Limb (tissue), 2 donors: ENCODE results near the gene CERKL.
A peak's percentile ranks its signal among the peaks of the same experiment; 100 is the strongest.
"Not testable (repeated sequence)": the region's sequence is repeated elsewhere in the genome, so short reads cannot be mapped to it uniquely, and the experiment has no call there.

ENCODE experiments used
- DNase-seq, 2 donors: peaks; one replicate each; pipeline ENCODE4 v3.0.0-alpha.2; 2016; ENCODE audit errors: extremely low spot score in 2 of 2

The CERKL gene, protein sequence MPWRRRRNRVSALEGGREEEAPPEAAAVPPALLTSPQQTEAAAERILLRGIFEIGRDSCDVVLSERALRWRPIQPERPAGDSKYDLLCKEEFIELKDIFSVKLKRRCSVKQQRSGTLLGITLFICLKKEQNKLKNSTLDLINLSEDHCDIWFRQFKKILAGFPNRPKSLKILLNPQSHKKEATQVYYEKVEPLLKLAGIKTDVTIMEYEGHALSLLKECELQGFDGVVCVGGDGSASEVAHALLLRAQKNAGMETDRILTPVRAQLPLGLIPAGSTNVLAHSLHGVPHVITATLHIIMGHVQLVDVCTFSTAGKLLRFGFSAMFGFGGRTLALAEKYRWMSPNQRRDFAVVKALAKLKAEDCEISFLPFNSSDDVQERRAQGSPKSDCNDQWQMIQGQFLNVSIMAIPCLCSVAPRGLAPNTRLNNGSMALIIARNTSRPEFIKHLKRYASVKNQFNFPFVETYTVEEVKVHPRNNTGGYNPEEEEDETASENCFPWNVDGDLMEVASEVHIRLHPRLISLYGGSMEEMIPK

DNA sequence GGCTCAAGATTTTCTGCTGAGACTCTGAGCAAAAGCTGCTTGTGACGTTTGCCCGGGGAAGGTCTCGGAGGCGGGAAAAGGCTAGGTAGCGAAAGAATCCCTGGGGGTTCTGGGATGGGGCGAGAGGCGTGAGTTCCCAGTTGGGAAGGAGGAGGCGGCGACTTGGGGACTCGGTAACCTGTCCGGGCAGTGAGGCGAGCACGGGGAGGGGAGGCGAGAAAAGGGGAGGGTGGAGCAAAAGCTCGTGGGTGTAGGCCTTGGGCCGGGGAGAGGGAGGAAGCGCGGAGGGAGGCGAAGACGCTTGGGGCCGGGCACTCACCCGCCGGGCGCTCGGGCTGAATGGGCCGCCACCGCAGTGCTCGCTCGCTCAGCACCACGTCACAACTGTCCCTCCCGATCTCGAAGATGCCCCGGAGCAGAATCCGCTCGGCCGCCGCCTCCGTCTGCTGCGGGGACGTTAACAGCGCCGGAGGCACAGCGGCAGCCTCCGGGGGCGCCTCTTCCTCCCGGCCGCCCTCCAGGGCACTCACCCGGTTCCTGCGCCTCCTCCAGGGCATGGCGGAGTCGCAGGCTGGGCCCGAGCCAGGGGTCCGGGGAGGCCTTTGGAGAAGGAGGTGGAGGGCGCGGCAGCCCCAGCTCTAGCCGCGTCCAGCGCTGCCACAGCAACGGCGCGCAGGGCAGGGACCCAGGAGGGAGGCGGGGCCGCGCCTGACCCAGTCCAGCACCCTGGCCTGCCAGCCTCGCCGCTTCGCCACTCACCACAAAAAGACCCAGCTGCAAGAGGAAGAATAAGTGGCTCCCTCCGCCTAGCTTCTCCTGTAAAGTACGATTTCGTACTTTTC is at the start of gene CERKL:
Gene CERKL (minus strand): TSS at position 656 of the 842 bp plus-strand sequence. CDS start 99 bp downstream, at position 557.
- DNase-seq: peak in 1 of 2 donors; percentile 58

DNA sequence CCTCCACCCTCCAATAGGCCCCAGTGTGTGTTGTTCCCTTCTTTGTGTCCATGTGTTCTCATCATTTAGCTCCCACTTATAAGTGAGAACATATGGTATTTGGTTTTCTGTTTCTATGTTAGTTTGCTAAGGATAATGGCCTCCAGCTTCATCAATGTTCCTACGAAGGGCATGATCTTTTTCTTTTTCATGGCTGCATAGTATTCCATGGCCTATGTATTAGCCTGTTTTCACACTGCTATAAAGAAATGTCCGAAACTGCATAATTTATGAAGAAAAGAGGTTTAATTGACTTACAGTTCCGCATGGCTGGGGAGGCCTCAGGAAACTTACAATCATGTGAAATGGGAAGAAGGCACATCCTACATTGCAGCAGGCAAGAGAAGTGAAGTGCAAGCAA is 45.6 kb upstream of the CERKL start:
- DNase-seq: not testable (repeated sequence)

DNA sequence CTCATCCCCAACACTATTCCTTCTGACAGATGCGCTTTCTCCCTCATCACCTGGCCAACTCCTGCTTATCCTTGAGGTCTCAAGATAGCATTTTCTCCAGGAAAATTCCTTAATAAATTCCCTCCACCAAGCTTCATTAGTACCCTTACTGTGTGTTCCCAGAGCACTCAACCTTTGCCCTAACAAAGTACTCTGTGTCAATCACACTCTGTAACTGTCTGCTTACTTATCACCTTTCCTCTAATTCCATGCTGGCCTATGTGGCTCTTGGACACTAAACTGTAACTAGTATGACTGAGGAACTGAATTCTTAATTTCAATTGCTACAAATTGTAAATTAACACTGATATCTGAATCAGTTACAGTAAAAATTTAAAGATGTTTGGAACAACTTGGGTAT is 41.3 kb upstream of the CERKL start:
- DNase-seq: no peak

DNA sequence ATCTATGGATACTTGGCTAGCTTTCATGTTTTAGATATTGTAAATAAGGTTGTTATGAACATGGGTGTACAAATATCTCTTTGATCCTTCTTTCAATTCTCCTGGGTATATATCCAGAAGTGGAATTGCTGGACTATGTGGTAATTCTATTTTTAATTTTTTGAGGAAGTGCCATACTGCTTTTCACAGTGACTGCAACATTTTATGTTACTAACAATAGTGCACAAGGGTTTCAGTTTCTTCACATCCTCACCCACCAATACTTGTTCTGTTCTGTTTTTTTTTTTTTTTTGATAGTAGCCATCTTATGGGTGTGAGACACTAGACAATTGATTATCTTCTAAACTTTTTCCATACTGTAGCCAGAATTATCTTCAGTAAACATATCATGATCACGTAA is 40.7 kb upstream of the CERKL start:
- DNase-seq: no peak

DNA sequence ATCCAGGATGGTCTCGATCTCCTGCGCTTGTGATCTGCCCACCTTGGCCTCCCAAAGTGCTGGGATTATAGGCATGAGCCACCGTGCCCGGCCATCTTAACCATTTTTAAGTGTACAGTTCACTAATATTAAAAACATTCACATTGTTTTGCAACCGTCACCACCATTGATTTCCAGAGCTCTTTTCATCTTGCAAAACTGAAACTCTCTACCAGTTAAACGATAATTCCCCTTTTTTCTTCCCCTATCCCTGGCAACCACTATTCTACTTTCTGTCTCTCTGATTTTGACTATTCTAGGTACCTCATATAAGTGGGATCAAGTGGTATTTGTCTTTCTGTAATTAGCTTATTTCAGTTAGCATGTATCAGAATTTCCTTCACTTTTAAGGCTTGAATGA is 40.2 kb upstream of the CERKL start:
- no peak for DNase-seq

DNA sequence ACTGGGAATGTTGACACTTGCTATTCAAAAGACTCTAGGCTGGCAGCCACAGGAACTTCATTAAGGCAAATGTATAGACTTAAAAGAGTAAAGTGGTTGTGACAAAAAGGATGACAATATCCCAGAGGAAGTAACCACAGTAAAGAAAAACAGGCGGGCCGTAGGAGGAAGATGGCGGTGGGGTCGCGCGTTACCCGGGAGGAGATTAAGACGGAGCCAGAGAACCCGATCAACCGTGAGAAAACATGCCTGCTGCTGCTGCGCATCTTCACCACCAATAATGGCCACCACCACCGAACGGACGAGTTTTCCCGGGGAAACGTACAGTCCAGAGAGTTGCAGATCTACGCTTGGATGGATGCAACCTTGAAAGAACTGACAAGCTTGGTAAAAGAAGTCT is 37.4 kb upstream of the CERKL start:
- DNase-seq: no peak

DNA sequence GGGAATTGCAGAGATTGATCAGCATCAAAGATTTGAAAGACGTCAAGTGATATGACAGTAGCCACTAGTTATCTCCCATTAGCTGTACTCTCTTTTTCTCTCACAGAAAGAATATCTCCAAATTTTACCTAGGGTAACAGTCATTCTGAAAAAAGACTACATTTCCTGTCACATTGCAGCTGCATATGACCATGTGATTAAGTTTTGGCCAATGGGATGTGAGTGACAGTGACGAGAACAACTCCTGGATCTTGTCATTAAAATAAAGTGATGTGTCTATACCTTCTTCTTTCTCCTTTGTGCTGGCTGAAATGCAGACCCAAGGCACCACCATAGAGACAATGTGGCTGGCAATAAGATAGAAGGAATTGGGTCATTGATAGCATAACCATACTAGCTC is 34.0 kb upstream of the CERKL start:
- no peak for DNase-seq

DNA sequence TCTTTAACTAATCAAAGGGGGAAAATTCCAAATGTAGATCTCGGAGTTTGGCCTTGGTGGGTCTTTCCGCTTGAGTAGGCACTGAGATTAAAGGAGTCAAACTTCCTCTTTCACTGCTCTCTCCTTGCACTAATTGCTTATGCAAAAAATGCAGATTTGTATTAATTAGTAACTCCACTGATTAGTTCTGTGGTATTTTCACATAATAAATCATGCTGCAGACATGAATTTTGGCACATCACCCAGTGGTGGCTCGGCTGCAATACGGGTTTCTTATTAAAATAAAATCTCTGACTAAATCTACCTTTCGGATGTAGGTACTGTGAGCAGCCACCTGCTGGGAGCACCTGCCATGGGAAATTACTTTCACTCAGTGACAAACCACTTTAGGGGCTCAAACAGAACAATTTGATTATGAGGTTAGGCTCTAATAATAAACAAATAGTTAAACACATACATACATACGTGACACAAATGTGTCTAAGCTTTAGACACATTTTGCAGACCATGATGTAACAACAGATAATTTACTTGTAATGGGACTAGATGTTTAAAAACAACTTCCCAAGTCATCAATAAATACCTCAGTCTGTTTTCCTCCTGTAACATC is 29.8 kb upstream of the CERKL start:
- DNase-seq: no peak

DNA sequence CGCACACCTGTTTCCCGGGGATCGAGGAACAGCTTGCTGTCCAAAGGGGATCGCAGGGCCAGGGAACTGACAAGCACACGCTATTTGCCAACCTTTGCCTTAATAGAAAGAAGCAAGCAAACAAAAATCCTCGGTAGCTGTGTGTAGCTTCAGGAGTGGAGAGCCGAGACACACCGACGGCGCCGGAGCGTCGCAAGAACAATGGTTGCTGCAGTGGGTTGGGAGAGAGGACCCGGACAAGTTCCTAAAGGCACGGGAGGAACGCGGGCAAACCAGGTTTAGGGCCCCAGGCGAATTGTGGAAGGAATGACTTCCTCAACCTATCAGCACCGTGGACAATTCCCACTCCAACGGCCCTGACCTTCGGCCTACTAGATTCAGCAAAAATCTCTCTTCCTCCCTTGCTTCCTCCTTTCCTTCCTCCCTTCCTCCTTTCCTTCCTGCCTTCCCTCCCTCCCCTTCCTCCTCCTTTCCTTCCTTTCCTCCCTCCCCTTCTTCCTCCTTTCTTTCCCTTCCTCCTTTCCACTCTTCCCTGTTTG is 28.3 kb upstream of the CERKL start:
- DNase-seq: peak in 1 of 2 donors; percentile 46

DNA sequence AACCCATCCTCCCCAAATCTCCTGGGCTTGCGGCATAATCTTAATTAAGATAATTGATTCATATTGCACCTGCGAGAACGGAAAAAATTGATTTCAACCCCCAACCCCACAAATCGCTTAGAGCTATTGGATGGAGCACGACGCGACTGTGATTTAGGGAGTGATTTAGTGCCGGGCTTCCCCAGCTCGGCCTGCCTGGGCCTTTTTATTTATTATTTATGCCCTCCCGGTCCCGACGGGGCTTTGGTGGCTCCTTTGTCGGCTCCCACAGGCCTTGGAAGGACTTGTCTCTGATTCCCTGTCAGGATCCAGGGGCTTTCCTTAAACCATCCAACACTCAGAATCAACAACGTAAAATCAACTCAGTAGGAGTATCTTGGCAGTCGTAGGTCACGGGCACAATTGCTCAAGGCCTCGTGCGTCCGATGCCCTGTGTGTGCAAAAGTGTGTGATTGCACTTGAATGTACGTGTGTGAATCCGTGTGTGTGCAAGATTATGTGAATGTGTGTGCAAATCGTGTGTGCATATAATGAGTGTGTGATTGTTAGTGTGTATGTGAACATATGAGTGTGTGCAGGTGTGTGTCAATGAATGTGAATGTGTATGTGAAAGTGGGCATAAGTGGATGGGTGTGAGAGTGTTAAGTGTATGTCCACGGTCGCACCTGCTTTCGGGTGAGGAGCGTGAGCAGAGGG is 27.7 kb upstream of the CERKL start:
- DNase-seq: peak in 1 of 2 donors; percentile 42

DNA sequence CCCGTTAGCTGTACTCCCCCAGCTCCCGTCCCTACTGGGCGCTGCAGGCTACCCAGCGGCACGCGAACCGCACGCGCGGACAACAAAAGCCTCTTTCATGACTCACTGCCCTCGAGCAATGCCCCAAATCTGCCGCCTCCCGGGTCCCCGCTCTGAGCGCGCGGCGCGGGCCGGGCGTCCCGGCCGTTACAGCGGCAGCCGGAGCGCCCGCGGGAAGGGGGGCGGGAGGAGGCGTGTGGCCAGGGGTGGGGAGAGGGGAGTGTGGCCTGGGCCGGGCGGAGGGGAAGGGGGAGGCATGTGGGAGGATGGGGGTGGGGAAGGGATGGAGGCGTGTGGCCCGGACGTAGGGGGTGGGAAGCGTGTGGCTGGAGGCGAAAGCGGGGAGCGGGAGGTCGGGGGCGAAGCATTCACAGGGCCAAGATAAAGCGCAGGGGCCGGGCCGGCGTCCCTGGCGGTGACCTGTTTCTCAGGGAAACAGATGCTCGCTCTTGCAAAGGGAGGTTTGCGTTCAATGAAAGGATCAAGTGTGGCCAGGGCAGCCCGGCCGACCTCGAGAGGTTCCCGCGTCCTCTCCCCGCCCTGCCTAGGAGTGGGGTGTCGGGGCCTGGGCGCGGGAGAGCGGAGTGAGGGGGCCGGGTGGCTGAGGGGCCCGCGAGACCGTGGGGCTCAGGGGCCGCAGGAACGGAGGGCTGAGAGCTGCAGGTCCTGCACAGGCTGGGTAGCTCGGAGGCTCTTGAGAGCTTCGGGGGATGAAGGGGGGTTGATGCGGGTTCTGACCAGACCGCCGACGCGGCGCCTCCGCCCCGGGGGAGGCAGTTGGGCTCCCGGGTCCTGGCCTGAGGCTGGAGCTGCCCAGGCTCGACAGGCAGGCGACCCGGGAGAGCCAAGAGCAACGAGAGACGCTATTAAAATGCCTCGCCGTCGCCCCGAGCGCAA is 26.9 kb upstream of the CERKL start:
- peak in 1 of 2 donors; percentile 48 for DNase-seq

DNA sequence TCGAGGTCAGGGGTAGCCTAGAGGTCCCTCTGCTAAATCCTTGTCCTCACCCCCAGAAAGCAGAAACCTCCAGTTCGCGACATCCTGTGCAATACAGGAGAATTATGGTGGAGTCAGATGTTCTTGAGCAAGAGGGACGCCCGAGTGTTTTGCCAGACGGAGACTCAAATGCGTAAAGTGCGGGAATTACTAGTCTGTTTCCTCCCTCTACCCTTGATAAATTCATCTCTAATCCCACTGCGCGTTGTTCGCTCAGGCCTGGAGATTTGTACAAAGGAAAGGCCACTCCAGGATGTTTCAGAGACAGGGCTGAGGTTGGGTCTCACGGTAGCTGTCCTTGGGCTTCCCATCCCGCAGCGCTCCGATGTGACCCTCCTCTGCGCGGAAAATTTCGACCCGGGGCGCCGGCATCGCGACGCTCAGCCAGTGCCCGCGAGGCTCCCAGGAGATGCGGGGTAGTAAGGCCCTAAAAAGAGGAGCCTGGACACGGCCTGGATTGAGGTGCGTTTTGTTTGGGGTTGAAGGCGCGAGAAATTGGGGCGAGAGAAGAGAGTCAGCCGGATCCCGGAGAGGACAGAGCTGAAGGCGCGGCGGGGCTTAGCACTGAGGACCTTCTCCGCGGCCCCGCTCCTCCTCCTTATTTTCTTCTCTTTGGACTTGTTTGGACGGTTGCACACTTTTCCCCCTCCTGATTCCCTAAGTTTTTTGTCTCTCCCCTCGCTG is 26.1 kb upstream of the CERKL start:
- peak in 1 of 2 donors; percentile 39 for DNase-seq

DNA sequence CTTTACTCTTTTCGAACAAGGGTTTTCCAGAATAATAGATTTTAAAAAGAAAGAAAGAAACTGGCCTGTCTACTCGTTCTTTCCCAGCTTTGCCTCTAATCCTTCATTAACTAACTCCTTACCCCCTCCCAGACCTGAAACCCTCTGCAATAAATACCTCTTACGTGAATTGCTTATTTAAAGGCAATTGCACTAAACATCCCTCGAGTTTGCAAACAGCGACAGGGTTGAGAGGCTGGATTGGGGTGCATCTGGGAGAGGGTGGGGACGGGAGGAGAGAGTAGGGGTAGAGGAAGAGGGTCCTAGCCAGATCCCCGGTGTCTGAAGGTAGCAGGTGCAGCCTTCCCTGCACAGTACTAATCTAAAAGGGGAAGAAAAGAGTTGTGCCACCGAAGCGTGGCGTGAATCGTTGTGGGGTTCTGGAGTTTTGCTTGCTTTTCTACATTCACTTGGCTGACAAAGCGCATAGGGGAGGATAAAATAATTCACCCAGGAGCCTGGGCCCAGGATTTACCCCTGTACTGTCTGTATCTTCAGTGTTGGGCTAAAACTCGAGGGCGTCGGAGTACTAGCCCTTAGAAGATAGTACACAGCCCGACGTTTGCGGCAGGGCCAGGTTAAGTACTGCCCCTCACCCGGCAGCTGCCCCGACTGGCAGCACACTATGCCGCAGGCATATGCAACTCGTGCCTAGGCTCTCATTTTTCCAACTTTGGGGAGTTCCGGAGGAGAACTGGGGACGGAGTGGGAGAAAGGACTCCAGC is 25.3 kb upstream of the CERKL start:
- DNase-seq: no peak

DNA sequence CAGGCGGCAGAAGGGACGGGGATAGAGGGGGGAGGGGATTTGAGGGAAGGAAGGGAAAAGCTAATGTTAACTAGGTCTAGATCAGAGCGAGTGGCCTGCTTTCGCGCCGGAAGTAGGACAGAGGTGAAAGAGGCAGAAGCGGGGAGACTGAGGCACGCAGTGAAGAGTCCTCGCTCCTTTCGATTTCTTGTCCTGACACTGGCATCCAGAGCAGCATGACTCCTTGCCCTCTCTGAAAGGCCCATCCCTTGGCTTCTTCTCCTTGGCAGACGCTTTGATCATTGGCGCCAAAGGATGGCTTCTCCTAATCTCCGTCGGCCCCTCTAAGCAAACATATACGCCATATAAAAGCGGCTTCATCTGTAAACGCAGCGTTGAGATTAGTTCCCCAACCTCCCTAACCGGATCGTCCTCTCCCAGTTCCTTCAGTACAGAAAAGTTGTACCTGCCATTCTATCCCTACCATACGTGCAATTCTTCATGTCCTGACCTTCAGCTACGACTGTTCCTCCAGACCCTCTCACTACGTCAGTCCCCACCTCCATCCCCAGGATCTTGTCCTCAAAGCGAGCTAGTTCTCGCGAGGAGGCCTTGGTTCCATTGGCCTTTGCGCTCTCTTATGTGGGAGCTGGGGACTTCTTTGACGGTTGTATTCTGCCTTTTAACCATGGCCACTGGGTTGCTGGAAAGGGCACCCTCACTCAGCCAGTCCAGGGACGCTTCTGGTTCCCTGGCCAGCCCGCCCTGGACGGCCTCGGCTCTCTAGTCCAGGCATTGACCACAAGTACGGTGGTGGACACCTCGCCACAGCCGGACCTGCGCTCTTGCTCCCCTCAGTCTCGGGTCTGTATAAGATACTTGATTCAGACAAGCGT is 24.3 kb upstream of the CERKL start:
- DNase-seq: peak in 1 of 2 donors; percentile 29

DNA sequence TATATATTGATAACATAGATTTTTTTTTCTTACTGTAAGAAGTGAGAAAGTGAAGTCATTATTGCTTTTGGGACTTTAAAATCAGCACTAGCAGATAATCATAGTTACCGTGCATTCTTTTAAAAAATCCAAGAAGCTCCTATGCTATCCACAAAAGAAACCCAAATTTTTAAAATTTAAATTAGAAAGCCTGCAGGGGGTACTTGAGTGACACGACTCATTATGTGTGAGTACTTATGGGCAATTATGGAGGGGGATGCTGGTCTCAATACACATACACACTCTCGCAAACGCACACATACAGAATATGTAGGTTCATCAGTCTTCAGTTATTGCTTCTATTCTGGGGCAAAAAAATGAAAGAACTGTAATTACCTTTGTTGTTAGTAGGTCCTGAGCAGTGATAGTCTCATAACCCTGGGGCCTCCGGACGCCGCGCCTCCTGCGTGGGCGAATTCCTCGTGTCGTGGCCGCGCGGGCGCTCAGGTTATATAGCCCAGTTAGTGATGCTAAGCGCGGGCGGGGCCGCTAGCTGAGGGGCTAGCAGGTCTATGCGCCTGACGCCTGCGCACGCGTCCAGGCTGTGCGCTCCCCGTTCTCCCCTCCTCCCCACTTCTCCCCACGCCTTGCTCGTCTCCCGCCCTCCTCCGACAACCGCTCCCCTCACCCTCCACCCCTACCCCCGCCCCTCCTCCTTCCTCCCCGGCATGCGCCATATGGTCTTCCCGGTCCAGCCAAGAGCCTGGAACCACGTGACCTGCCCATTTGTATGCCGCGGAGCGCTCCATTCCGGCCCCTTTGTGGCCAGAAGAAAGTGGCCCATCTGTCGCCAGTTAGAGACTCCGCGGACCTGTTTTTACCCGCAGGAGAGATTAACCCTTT is 23.4 kb upstream of the CERKL start, which contains the start of gene NEUROD1:
Gene NEUROD1 (minus strand): TSS at position 463 of the 882 bp plus-strand sequence. CDS start 1,657 bp downstream, outside the sequence.
- peak in 1 of 2 donors; percentile 81 for DNase-seq

DNA sequence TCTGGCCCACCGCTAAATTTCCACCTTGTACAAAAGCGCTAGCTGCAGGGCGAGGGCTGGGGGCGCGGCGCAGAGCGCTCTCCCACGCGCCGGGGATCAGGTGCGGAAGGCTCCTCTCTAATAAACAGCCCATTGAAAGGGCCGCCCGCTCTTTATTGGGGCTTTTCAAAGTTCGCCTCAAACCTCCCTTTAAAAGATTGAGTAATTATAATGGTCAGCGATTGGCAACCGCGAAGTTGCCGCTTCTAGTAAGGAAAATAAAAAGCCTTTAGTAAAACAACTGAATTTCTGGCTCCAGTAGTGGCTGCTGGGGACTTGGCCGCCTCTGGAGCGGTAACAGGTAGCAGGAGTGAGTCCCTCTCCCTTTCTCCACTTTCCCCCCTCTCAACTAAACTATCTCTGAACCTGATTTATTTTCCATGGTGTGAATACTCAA is 22.7 kb upstream of the CERKL start:
- no peak for DNase-seq
